GM12878 (cell line): ENCODE measurements around the gene SRSF12. TPM values are rescaled to one million over a fixed set of nuclear protein-coding genes. Genes with fewer than 3 reads are reported as not detected.

ENCODE experiments used
- ATAC-seq: fragments of 200-7000 bp; cut with Tn5 transposase; 3 replicates; pipeline ENCODE4 v1.9.1; 2020; ENCODE audit warnings: mild to moderate bottlenecking, moderate library complexity
- BruUV-seq: library from RNA; stranded (reverse); fragments of 400-500 nt; replicated peaks from 2 replicates; lab custom pipeline; 2021; lab: Mats Ljungman, UMichigan
- CTCF ChIA-PET: fragments of 300-600 bp; sonication (Branson Sonifier 250); formaldehyde crosslinking; extraction: SDS; loops from one replicate; lab custom pipeline; 2021; ENCODE audit warnings: inconsistent platforms; lab: Yijun Ruan, JAX
- POLR2A ChIA-PET: fragments of 350-600 bp; formaldehyde crosslinking; extraction: SDS; loops from one replicate; lab custom pipeline; 2021; ENCODE audit warnings: inconsistent platforms; lab: Charles Lee
- RAD21 ChIA-PET: fragments of 300-600 bp; sonication (Branson Sonifier 250); formaldehyde crosslinking; loops from one replicate; lab custom pipeline; 2023; ENCODE audit warnings: antibody characterized with exemption; ENCODE audit not compliant: unreplicated experiment; lab: Charles Lee
- SMC1A ChIA-PET: fragments of 300-600 bp; sonication (Branson Sonifier 250); formaldehyde crosslinking; loops from one replicate; lab custom pipeline; 2023; ENCODE audit not compliant: unreplicated experiment, uncharacterized antibody; lab: Charles Lee
- DNase-seq: peaks from one replicate; pipeline ENCODE4 v3.0.0-alpha.2; 2011; ENCODE audit warnings: low read depth, low spot score
- FAIRE-seq: peaks from 3 replicates; lab custom pipeline; 2011; peaks lifted over from hg19 to GRCh38; lab: Jason Lieb, UNC
- H2AFZ ChIP-seq: 2 replicates; pipeline ENCODE4 v1.6.0; 2011; ENCODE audit warnings: low read depth, low read length, control low read depth; ENCODE audit not compliant: control insufficient read depth
- H3K27ac ChIP-seq: 2 replicates; pipeline ENCODE4 v1.5.1; 2011; ENCODE audit warnings: control low read depth; ENCODE audit not compliant: control insufficient read depth, insufficient read depth
- H3K27me3 ChIP-seq, 2 experiments: replicated peaks in 1 of 2; 2 replicates each; pipeline versions ENCODE4 v1.6.0 to v1.6.1; 2011; ENCODE audit warnings: low read length in 1 of 2; ENCODE audit not compliant: control insufficient read depth in 2 of 2, insufficient read depth in 2 of 2
- H3K36me3 ChIP-seq, 2 experiments: 2 replicates each; pipeline ENCODE4 v1.5.1; 2011; ENCODE audit warnings: low read length in 1 of 2; ENCODE audit not compliant: control insufficient read depth in 2 of 2, insufficient read depth in 2 of 2
- H3K4me1 ChIP-seq: 2 replicates; pipeline ENCODE4 v1.6.1; 2011; ENCODE audit warnings: mild to moderate bottlenecking, low read length, moderate library complexity, mixed read lengths; ENCODE audit not compliant: control insufficient read depth, insufficient read depth
- H3K4me2 ChIP-seq: 2 replicates; pipeline ENCODE4 v1.6.0; 2011; ENCODE audit warnings: control low read depth; ENCODE audit not compliant: control insufficient read depth, insufficient read depth
- H3K4me3 ChIP-seq: fragments of 200-600 bp; sonication (generic); 2 replicates; pipeline ENCODE4 v1.5.1; 2016
- H3K79me2 ChIP-seq: 2 replicates; pipeline ENCODE4 v1.6.0; 2011; ENCODE audit warnings: low read length; ENCODE audit not compliant: control insufficient read depth, insufficient read depth
- H3K9ac ChIP-seq: 2 replicates; pipeline ENCODE4 v1.8.0; 2011; ENCODE audit warnings: low read length, control low read depth, mixed read lengths; ENCODE audit not compliant: control insufficient read depth, insufficient read depth
- H3K9me3 ChIP-seq: replicated peaks from 3 replicates; pipeline ENCODE4 v1.5.1; 2011; ENCODE audit warnings: mild to moderate bottlenecking, low read length; ENCODE audit not compliant: control insufficient read depth, insufficient read depth
- H4K20me1 ChIP-seq: 2 replicates; pipeline ENCODE4 v1.6.0; 2011; ENCODE audit not compliant: control insufficient read depth, insufficient read depth
- CEBPB ChIP-seq, 2 experiments: fragments of 150-350 bp in 1 of 2; IDR thresholded peaks; 2 replicates each; pipeline ENCODE4 v1.6.1; 2012 to 2014; ENCODE audit warnings: low read depth in 2 of 2, low read length in 2 of 2, borderline replicate concordance in 1 of 2, inconsistent platforms in 1 of 2
- FOS ChIP-seq: IDR thresholded peaks from 3 replicates; pipeline ENCODE4 v1.6.1; 2011; ENCODE audit warnings: borderline replicate concordance; ENCODE audit not compliant: insufficient read length; ENCODE audit errors: extremely low read depth
- IRF4 ChIP-seq: IDR thresholded peaks from 2 replicates; pipeline ENCODE4 v1.6.1; 2011; ENCODE audit warnings: low read depth, low read length
- MXI1 ChIP-seq: fragments of 150-350 bp; IDR thresholded peaks from 2 replicates; pipeline ENCODE4 v1.6.1; 2011; ENCODE audit warnings: low read depth, mild to moderate bottlenecking, inconsistent platforms, low read length, improper control_type of control experiment
- MYC ChIP-seq: IDR thresholded peaks from 2 replicates; pipeline ENCODE4 v1.6.1; 2011; ENCODE audit warnings: mild to moderate bottlenecking, low read length, moderate library complexity, inconsistent platforms; ENCODE audit not compliant: insufficient read depth, insufficient replicate concordance, insufficient read length, severe bottlenecking
- NFYB ChIP-seq: IDR thresholded peaks from 2 replicates; pipeline ENCODE4 v1.6.1; 2011; ENCODE audit warnings: low read depth, mild to moderate bottlenecking, low read length, improper control_type of control experiment, moderate library complexity; ENCODE audit not compliant: insufficient read depth
- SREBF2 ChIP-seq: IDR thresholded peaks from 2 replicates; pipeline ENCODE4 v1.6.1; 2012; ENCODE audit warnings: mild to moderate bottlenecking, low read length
- STAT1 ChIP-seq: fragments of 450-650 bp; conservative IDR thresholded peaks from 2 replicates; pipeline ENCODE4 v1.6.1; 2014; ENCODE audit warnings: antibody characterized with exemption, mild to moderate bottlenecking
- SUPT20H ChIP-seq: IDR thresholded peaks from 2 replicates; pipeline ENCODE4 v1.6.1; 2011; ENCODE audit warnings: low read depth, mild to moderate bottlenecking, low read length, moderate library complexity, borderline replicate concordance; ENCODE audit not compliant: control insufficient read depth
- ZNF274 ChIP-seq: IDR thresholded peaks from one replicate; pipeline ENCODE4 v1.8.0; 2011; ENCODE audit not compliant: insufficient read length, insufficient read depth
- WGBS: methylation state at CpG from one replicate; pipeline ENCODE4 v1.1.6; 2016; ENCODE audit warnings: low lambda C conversion rate; ENCODE audit not compliant: insufficient replicate concordance, insufficient coverage; ENCODE audit errors: missing lambda C conversion rate; 5-methylcytosine and 5-hydroxymethylcytosine counted together
- in situ Hi-C: fragments of 300-500 bp; cut with MboI; formaldehyde crosslinking; loops from 9 replicates; pipeline ENCODE4 v1.14.3; 2018; ENCODE audit warnings: mixed read lengths
- intact Hi-C: fragments of 100-400 bp; cut with micrococcal nuclease; formaldehyde crosslinking; loops from one replicate; pipeline ENCODE4 v1.14.2; 2022; ENCODE audit not compliant: unreplicated experiment
- polyA plus RNA-seq, 11 experiments: library from polyadenylated mRNA; depleted of rRNA in 4 of 11; unstranded in 6 of 11; stranded (reverse) in 5 of 11; fragments of >200 nt; fragmentation: Nextera tagmentation in 4 of 11; fragmentation: Illumina TruSeq in 1 of 11; extraction: Ambion mirVana in 4 of 11; extraction: Trizol in 1 of 11; gene quantifications; 1 replicate in 1 of 11; 2 replicates in 10 of 11; pipeline versions ENCODE4 v1.2.1 to v1.2.3, GENCODE V29; 2011 to 2016; ENCODE audit warnings: inconsistent platforms in 2 of 11, missing spikeins in 2 of 11, low read depth in 1 of 11
- total RNA-seq, 4 experiments: library from RNA; depleted of rRNA in 3 of 4; stranded (reverse); fragments of >200 nt in 3 of 4; fragmentation: Illumina TruSeq in 1 of 4; extraction: Trizol in 1 of 4; gene quantifications; 2 replicates each; pipeline versions ENCODE4 v1.2.1 to v1.2.3, GENCODE V29; 2013 to 2021
- TF ChIP-seq, protein P1 (sequence below): IDR thresholded peaks from 2 replicates; pipeline ENCODE4 v1.6.1; 2012; ENCODE audit warnings: mild to moderate bottlenecking, low read depth, low read length

The SRSF12 gene
- total and polyA plus RNA-seq, 10 of the 15 experiments (the other 5 are each of a cell fraction or from before 2014, with no cell fraction given) = 0.03 to 0.23 TPM; not detected in 8

DNA sequence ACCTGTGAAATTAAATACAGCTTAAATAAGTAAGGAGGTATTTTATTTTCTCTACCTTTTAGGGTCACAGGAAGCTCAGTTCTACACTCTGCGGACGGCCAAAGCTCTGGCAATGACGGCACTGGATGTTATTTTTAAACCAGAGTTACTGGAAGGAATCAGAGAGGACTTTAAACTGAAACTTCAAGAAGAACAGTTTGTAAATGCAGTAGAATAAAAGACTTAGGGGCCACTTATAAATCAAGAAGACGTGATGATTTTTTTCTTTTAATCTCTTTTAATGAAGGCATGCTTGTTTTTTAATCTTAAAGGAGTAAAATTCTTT is 44.1 kb upstream of the SRSF12 start:
- FAIRE-seq (no peak), DNase-seq (no peak), ATAC-seq (no peak)
- H3K27me3 ChIP-seq = no peaks in the 10 kb centered on the region
- BruUV-seq = no TSS peak
- no peaks in the 10 kb centered on the region for H3K79me2 ChIP-seq
- H3K27ac ChIP-seq = no peak overlapping the region
- H3K4me1 ChIP-seq = no peaks in the 10 kb centered on the region
- H3K4me2 ChIP-seq = no peak overlapping the region
- no peak overlapping the region for H3K4me3 ChIP-seq
- no peaks in the 10 kb centered on the region for H4K20me1 ChIP-seq
- ChIA-PET CTCF (no interaction called here), POLR2A (no interaction called here), RAD21 (no interaction called here), SMC1A (no interaction called here)
- peaks cover 0 to 6% of the 10 kb centered on the region in 2 experiments; a peak in 3 of 4 replicates for H3K36me3 ChIP-seq
- 55% methylated on average over 4 of the region's 4 CpGs for WGBS
- no peak overlapping the region for H3K9ac ChIP-seq
- H2AFZ ChIP-seq = no peak overlapping the region
- in situ Hi-C loops = no loop called here
- TF ChIP-seq MYC = no peak
- TF ChIP-seq MXI1 = no peak
- no peak for TF ChIP-seq SREBF2
- no peak for TF ChIP-seq STAT1
- TF ChIP-seq ZNF274 = no peak
- TF ChIP-seq NFYB = no peak
- TF ChIP-seq, protein P1, sequence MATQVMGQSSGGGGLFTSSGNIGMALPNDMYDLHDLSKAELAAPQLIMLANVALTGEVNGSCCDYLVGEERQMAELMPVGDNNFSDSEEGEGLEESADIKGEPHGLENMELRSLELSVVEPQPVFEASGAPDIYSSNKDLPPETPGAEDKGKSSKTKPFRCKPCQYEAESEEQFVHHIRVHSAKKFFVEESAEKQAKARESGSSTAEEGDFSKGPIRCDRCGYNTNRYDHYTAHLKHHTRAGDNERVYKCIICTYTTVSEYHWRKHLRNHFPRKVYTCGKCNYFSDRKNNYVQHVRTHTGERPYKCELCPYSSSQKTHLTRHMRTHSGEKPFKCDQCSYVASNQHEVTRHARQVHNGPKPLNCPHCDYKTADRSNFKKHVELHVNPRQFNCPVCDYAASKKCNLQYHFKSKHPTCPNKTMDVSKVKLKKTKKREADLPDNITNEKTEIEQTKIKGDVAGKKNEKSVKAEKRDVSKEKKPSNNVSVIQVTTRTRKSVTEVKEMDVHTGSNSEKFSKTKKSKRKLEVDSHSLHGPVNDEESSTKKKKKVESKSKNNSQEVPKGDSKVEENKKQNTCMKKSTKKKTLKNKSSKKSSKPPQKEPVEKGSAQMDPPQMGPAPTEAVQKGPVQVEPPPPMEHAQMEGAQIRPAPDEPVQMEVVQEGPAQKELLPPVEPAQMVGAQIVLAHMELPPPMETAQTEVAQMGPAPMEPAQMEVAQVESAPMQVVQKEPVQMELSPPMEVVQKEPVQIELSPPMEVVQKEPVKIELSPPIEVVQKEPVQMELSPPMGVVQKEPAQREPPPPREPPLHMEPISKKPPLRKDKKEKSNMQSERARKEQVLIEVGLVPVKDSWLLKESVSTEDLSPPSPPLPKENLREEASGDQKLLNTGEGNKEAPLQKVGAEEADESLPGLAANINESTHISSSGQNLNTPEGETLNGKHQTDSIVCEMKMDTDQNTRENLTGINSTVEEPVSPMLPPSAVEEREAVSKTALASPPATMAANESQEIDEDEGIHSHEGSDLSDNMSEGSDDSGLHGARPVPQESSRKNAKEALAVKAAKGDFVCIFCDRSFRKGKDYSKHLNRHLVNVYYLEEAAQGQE = no peak
- no peak for TF ChIP-seq IRF4
- no peak for TF ChIP-seq SUPT20H
- TF ChIP-seq FOS = no peak
- no peak for TF ChIP-seq CEBPB (IDR thresholded peaks at IDR 0.05; ENCODE audit: borderline replicate concordance in 1 of 2, low read depth in 2 of 2, low read length in 2 of 2)
- H3K9me3 ChIP-seq = no peaks in the 10 kb centered on the region
- intact Hi-C loops = no loop called here
